Duodenal mucosa (tissue), 2 donors: ENCODE data around the gene SLC18B1.

Experiments used
- H3K27ac ChIP-seq: one replicate; pipeline ENCODE4 v1.7.0; 2013; ENCODE audit warnings: low read depth, low read length
- H3K27me3 ChIP-seq, 2 donors: one replicate each; pipeline ENCODE4 v1.7.0; 2013; ENCODE audit warnings: low read length in 2 of 2, control low read depth in 1 of 2; ENCODE audit not compliant: insufficient read depth in 2 of 2, control insufficient read depth in 1 of 2
- H3K36me3 ChIP-seq, 2 donors: one replicate each; pipeline ENCODE4 v1.7.0; 2013; ENCODE audit warnings: low read length in 2 of 2, control low read depth in 1 of 2; ENCODE audit not compliant: insufficient read depth in 2 of 2, control insufficient read depth in 1 of 2
- H3K4me1 ChIP-seq, 2 donors: one replicate each; pipeline ENCODE4 v1.7.0; 2013; ENCODE audit warnings: low read length in 2 of 2, control low read depth in 1 of 2; ENCODE audit not compliant: insufficient read depth in 2 of 2, control insufficient read depth in 1 of 2
- H3K4me3 ChIP-seq, 2 donors: one replicate each; pipeline ENCODE4 v1.7.0; 2013; ENCODE audit warnings: low read length in 2 of 2, low read depth in 1 of 2
- H3K9ac ChIP-seq, 2 donors: one replicate each; pipeline ENCODE4 v1.7.0; 2013; ENCODE audit warnings: low read length in 2 of 2, low read depth in 1 of 2
- H3K9me3 ChIP-seq, 2 donors: one replicate each; pipeline ENCODE4 v1.7.0; 2013; ENCODE audit warnings: low read length in 2 of 2, control low read depth in 1 of 2; ENCODE audit not compliant: control insufficient read depth in 1 of 2

SLC18B1 gene

GRCh38 chr6:132817554-132818403, 19.3 kb upstream of the SLC18B1 start:
- H3K27ac ChIP-seq = no peak overlapping the region

GRCh38 chr6:132816660-132817059, 18.2 kb upstream of the SLC18B1 start:
- Histone ChIP-seq H3K9ac (peak overlapping the region in 1 of 2 donors; percentile 6), H3K4me3 (peak overlapping the region; percentile 88 to 92), H3K27ac (no peak overlapping the region), H3K36me3 (peaks cover 31 to 40% of the 10 kb centered on the region in 2 donors), H3K4me1 (peaks cover 24 to 28% of the 10 kb centered on the region in 2 donors), H3K27me3 (no peaks in the 10 kb centered on the region), H3K9me3 (no peaks in the 10 kb centered on the region)

More at GRCh38 chr6:132817554-132818403, 19.3 kb upstream of the SLC18B1 start:
- peaks cover 31 to 40% of the 10 kb centered on the region in 2 donors for H3K36me3 ChIP-seq
- no peaks in the 10 kb centered on the region for H3K9me3 ChIP-seq
- H3K27me3 ChIP-seq = no peaks in the 10 kb centered on the region
- peaks cover 17 to 22% of the 10 kb centered on the region in 2 donors for H3K4me1 ChIP-seq
- H3K9ac ChIP-seq = no peak overlapping the region
- H3K4me3 ChIP-seq = no peak overlapping the region

- Histone ChIP-seq H3K27ac (peak overlapping the region; percentile 32), H3K4me1 (peaks cover 28 to 29% of the 10 kb centered on the region in 2 donors), H3K9me3 (no peaks in the 10 kb centered on the region), H3K9ac (peak overlapping the region; percentile 83 to 86), H3K4me3 (peak overlapping the region; percentile 88 to 92), H3K36me3 (peaks cover 31 to 39% of the 10 kb centered on the region in 2 donors), H3K27me3 (no peaks in the 10 kb centered on the region)
Observed at GRCh38 chr6:132814716-132815570, 16.5 kb upstream of the SLC18B1 start.

- no peaks in the 10 kb centered on the region for H3K27me3 ChIP-seq
- H3K9me3 ChIP-seq = no peaks in the 10 kb centered on the region
- H3K27ac ChIP-seq = peak overlapping the region; percentile 77
- H3K4me1 ChIP-seq = peaks cover 28 to 29% of the 10 kb centered on the region in 2 donors
- peaks cover 24% of the 10 kb centered on the region in 2 donors for H3K36me3 ChIP-seq
- H3K9ac ChIP-seq = peak overlapping the region; percentile 76 to 86
- H3K4me3 ChIP-seq = peak overlapping the region; percentile 80 to 93
Observed at GRCh38 chr6:132813173-132813856, 14.9 kb upstream of the SLC18B1 start.

GRCh38 chr6:132812756-132813172, 14.3 kb upstream of the SLC18B1 start:
- no peaks in the 10 kb centered on the region for H3K27me3 ChIP-seq
- peaks cover 18 to 19% of the 10 kb centered on the region in 2 donors for H3K36me3 ChIP-seq
- H3K9ac ChIP-seq = peak overlapping the region; percentile 76 to 86
- H3K4me3 ChIP-seq = peak overlapping the region; percentile 80 to 93
- no peaks in the 10 kb centered on the region for H3K9me3 ChIP-seq
- H3K27ac ChIP-seq = peak overlapping the region; percentile 77
- H3K4me1 ChIP-seq = peaks cover 28 to 29% of the 10 kb centered on the region in 2 donors

- Histone ChIP-seq H3K27me3 (no peaks in the 10 kb centered on the region), H3K4me1 (peaks cover 28 to 29% of the 10 kb centered on the region in 2 donors), H3K9me3 (no peaks in the 10 kb centered on the region), H3K27ac (no peak overlapping the region), H3K36me3 (peaks cover 14% of the 10 kb centered on the region in 2 donors), H3K4me3 (peak overlapping the region; percentile 80 to 93), H3K9ac (peak overlapping the region; percentile 76 to 86)
Observed at GRCh38 chr6:132812255-132812732, 13.9 kb upstream of the SLC18B1 start.

GRCh38 chr6:132811276-132811675, 12.8 kb upstream of the SLC18B1 start:
- Histone ChIP-seq H3K9ac (no peak overlapping the region), H3K4me3 (no peak overlapping the region), H3K9me3 (no peaks in the 10 kb centered on the region), H3K4me1 (peaks cover 18 to 24% of the 10 kb centered on the region in 2 donors), H3K27ac (no peak overlapping the region), H3K36me3 (peaks cover 3 to 4% of the 10 kb centered on the region in 2 donors), H3K27me3 (no peaks in the 10 kb centered on the region)

GRCh38 chr6:132805548-132805947, 7.1 kb upstream of the SLC18B1 start:
- Histone ChIP-seq H3K9ac (no peak overlapping the region), H3K9me3 (peaks cover 0 to 6% of the 10 kb centered on the region in 2 donors), H3K27me3 (no peaks in the 10 kb centered on the region), H3K4me1 (no peaks in the 10 kb centered on the region), H3K36me3 (no peaks in the 10 kb centered on the region), H3K4me3 (no peak overlapping the region), H3K27ac (no peak overlapping the region)

GRCh38 chr6:132804251-132804650, 5.8 kb upstream of the SLC18B1 start:
- H3K9ac ChIP-seq = no peak overlapping the region
- peaks cover 0 to 1% of the 10 kb centered on the region in 2 donors for H3K4me1 ChIP-seq
- no peak overlapping the region for H3K27ac ChIP-seq
- H3K9me3 ChIP-seq = peaks cover 0 to 6% of the 10 kb centered on the region in 2 donors
- no peaks in the 10 kb centered on the region for H3K27me3 ChIP-seq
- H3K4me3 ChIP-seq = no peak overlapping the region
- no peaks in the 10 kb centered on the region for H3K36me3 ChIP-seq
